Measurements from ENCODE around the gene GPR137B.

DNA sequence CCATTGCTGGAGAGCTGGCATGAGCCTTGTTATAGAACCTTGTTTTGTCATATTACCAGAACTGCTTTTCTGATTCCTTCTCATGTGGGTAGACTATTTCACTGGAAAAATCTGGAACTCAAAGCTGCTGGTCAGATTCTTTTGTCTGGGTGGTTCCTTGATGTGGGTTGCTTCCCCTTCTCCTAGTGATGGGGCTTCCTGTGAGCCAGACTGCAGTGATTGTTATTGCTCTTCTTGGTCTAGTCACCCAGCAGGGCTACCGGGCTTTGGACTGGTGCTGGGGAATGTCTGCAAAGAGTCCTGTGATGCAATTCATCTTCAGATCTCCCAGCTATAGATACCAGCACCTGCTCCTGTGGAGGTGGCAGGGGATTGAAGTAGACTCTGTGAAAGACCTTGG lies 59.4 kb downstream of the GPR137B start:
- TF ChIP-seq, protein P1, sequence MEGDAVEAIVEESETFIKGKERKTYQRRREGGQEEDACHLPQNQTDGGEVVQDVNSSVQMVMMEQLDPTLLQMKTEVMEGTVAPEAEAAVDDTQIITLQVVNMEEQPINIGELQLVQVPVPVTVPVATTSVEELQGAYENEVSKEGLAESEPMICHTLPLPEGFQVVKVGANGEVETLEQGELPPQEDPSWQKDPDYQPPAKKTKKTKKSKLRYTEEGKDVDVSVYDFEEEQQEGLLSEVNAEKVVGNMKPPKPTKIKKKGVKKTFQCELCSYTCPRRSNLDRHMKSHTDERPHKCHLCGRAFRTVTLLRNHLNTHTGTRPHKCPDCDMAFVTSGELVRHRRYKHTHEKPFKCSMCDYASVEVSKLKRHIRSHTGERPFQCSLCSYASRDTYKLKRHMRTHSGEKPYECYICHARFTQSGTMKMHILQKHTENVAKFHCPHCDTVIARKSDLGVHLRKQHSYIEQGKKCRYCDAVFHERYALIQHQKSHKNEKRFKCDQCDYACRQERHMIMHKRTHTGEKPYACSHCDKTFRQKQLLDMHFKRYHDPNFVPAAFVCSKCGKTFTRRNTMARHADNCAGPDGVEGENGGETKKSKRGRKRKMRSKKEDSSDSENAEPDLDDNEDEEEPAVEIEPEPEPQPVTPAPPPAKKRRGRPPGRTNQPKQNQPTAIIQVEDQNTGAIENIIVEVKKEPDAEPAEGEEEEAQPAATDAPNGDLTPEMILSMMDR (IDR thresholded peaks at IDR 0.05) = no peak
- no peak for TF ChIP-seq POLR2A (IDR thresholded peaks at IDR 0.05)

All from heart left ventricle (tissue), 13 donors.